Measurements from ENCODE around the gene NUDT3. TPM values are rescaled to one million over a fixed set of nuclear protein-coding genes. Genes with fewer than 3 reads are reported as not detected.
"Not testable (repeated sequence)": the region's sequence is repeated elsewhere in the genome, so short reads cannot be mapped to it uniquely, and the experiment has no call there.

The NUDT3 gene
- total RNA-seq, 1 donor from 2014 or later, result 50.1 TPM

DNA sequence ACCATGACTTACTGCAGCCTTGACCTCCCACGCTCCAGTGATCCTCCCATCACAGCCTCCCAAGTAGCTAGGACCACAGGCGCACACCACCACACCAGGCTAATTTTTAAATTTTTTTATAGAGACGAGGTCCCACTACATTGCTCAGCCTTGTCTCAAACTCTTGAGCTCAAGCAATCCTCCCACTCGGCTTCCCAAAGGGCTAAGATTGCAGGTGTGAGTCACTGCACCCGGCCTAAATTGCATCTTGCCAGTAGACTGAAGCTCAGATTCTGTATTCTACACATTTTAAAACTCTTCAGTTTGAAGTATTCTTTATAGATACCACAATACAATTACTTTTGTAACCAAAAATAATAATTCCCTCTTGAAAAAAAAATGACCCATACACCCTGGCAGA lies 11.4 kb downstream of the NUDT3 start:
- no peak overlapping the region for H3K4me3 ChIP-seq
- no peaks in the 10 kb centered on the region for H3K27me3 ChIP-seq (ENCODE audit: low read depth)
- H3K4me1 ChIP-seq, result peaks cover 77% of the 10 kb centered on the region
- no peaks in the 10 kb centered on the region for H3K9me3 ChIP-seq (replicated peaks)
- peaks cover 5% of the 10 kb centered on the region for H3K36me3 ChIP-seq
- DNase-seq, result no peak
- intact Hi-C loops (cut with micrococcal nuclease), result no loop called here
- TF ChIP-seq, protein P1, sequence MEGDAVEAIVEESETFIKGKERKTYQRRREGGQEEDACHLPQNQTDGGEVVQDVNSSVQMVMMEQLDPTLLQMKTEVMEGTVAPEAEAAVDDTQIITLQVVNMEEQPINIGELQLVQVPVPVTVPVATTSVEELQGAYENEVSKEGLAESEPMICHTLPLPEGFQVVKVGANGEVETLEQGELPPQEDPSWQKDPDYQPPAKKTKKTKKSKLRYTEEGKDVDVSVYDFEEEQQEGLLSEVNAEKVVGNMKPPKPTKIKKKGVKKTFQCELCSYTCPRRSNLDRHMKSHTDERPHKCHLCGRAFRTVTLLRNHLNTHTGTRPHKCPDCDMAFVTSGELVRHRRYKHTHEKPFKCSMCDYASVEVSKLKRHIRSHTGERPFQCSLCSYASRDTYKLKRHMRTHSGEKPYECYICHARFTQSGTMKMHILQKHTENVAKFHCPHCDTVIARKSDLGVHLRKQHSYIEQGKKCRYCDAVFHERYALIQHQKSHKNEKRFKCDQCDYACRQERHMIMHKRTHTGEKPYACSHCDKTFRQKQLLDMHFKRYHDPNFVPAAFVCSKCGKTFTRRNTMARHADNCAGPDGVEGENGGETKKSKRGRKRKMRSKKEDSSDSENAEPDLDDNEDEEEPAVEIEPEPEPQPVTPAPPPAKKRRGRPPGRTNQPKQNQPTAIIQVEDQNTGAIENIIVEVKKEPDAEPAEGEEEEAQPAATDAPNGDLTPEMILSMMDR (IDR thresholded peaks at IDR 0.05; ENCODE audit: borderline replicate concordance), result no peak
- no peak overlapping the region for H3K27ac ChIP-seq (replicated peaks)

DNA sequence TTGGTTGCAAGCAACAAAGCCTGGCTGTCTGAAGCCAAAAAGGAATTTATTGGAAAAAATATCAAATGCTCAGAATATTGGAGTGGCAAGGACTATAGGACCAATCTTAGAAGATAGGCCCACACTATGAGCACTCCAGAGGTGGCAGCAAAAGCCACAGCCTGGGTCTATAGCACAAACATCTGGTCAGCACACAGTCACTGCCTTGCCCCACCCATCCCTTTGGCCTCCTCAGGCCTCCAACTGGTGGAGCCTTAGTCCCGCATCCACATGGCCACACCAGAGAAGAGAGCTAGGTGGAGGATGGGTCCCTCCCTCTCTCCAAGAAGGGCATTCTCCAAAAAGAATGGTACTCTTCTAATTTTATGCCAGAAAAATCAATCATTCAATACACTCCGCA lies 14.0 kb downstream of the NUDT3 start:
- TF ChIP-seq, protein P1 (IDR thresholded peaks at IDR 0.05; ENCODE audit: borderline replicate concordance), result no peak
- no peak for DNase-seq
- Histone ChIP-seq H3K9me3 (replicated peaks) (no peaks in the 10 kb centered on the region), H3K36me3 (peaks cover 5% of the 10 kb centered on the region), H3K27ac (replicated peaks) (no peak overlapping the region), H3K4me1 (peaks cover 76% of the 10 kb centered on the region), H3K27me3 (ENCODE audit: low read depth) (no peaks in the 10 kb centered on the region), H3K4me3 (no peak overlapping the region)
- intact Hi-C loops (cut with micrococcal nuclease), result no loop called here

DNA sequence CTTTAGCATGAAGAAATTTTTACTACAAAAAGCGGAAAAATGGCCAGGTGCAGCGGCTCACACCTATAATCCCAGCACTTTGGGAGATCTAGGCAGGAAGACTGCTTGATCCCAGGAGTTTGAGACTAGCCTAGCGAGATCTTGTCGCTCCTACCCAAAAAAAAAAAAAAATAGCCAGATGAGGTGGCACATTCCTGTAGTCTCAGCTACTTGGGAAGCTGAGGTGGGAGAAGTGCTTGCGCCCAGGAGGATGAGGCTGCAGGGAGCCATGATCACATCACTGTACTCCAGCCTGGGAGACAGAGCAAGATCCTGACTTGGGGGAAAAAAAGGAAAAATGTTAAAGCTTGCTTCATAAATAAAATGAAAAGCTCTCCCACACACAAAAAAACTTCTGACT lies 14.5 kb downstream of the NUDT3 start:
- TF ChIP-seq, protein P1 (IDR thresholded peaks at IDR 0.05; ENCODE audit: borderline replicate concordance), result no peak
- Histone ChIP-seq H3K4me1 (peaks cover 72% of the 10 kb centered on the region), H3K27me3 (ENCODE audit: low read depth) (no peaks in the 10 kb centered on the region), H3K9me3 (replicated peaks) (no peaks in the 10 kb centered on the region), H3K27ac (replicated peaks) (no peak overlapping the region), H3K36me3 (peaks cover 5% of the 10 kb centered on the region), H3K4me3 (no peak overlapping the region)
- DNase-seq, result no peak
- intact Hi-C loops (cut with micrococcal nuclease), result no loop called here

DNA sequence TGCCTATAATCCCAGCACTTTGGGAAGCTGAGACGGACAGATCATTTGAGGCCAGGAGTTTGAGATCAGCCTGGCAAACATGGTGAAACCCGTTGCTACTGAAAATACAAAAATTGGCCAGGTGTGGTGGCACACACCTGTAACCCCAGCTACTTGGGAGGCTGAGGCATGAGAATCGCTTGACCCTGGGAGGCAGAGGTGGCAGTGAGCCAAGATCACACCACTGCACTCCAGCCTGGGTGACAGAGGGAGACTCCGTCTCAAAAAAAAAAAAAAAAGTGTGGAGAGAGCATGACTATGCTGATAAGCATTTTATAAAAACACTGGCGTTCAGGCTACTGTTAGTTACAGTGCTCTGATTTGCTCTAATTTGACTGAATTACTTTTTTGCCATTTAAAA lies 14.9 kb downstream of the NUDT3 start:
- H3K4me3 ChIP-seq; H3K36me3 ChIP-seq; DNase-seq; intact Hi-C loops (cut with micrococcal nuclease); H3K9me3 ChIP-seq (replicated peaks); H3K27ac ChIP-seq (replicated peaks); H3K27me3 ChIP-seq (ENCODE audit: low read depth): not testable (repeated sequence)
- H3K4me1 ChIP-seq, result peaks cover 67% of the 10 kb centered on the region

DNA sequence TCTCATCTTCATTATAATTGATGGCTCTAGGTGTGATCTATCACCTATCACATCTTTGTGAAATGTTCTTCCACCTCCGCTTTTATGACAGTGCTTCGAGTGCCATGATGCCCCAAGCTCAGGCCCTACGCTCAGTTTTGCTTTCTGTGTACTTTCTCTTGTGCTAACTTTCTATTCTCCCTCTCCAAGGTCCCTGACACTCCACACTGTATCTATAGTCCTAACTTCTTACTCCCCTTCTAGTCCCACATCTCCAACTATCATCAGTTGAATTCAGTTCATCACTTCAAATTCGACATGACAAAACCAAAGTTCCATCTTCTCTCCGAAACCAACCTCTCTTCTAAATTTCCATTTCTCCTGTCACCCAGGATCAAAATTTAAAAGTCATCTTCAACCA lies 16.6 kb downstream of the NUDT3 start:
- TF ChIP-seq, protein P1 (IDR thresholded peaks at IDR 0.05; ENCODE audit: borderline replicate concordance), result no peak
- no peaks in the 10 kb centered on the region for H3K27me3 ChIP-seq (ENCODE audit: low read depth)
- H3K4me3 ChIP-seq, result no peak overlapping the region
- intact Hi-C loops (cut with micrococcal nuclease), result no loop called here
- H3K36me3 ChIP-seq, result peaks cover 5% of the 10 kb centered on the region
- no peak overlapping the region for H3K27ac ChIP-seq (replicated peaks)
- DNase-seq, result no peak
- H3K4me1 ChIP-seq, result peaks cover 68% of the 10 kb centered on the region
- no peaks in the 10 kb centered on the region for H3K9me3 ChIP-seq (replicated peaks)

DNA sequence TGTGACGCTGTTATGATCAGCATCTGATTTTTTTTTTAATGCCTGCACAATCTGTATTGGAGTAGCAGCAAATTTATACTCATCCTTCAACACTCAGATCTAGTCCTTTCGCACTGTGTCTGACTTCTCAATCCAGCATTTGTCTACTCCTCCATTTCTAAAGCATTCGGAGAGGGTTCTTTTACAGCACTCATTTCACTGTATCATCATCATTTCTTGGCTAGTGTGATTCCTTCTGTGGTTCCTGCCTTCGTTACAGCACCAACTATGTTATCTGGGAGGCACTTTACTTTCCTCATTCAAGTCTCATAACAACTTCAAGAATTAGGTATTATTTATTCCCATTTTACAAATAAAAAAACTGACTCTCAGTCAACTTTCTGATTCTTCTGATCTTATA lies 18.0 kb downstream of the NUDT3 start:
- peaks cover 73% of the 10 kb centered on the region for H3K4me1 ChIP-seq
- H3K4me3 ChIP-seq, result no peak overlapping the region
- H3K27me3 ChIP-seq (ENCODE audit: low read depth), result no peaks in the 10 kb centered on the region
- H3K9me3 ChIP-seq (replicated peaks), result no peaks in the 10 kb centered on the region
- intact Hi-C loops (cut with micrococcal nuclease), result no loop called here
- peaks cover 3% of the 10 kb centered on the region for H3K36me3 ChIP-seq
- DNase-seq, result no peak
- H3K27ac ChIP-seq (replicated peaks), result peak overlapping the region; percentile 1
- TF ChIP-seq, protein P1 (IDR thresholded peaks at IDR 0.05; ENCODE audit: borderline replicate concordance), result no peak

All from left ventricle myocardium inferior (tissue), 1 donor.